Body of pancreas (tissue), 4 donors: ENCODE data around the gene SPRED2. TPM values are rescaled to one million over a fixed set of nuclear protein-coding genes. Genes with fewer than 3 reads are reported as not detected.

ENCODE experiments used
- ATAC-seq: fragments of 150-250 bp; one replicate; pipeline ENCODE4 v1.9.1; 2016
- DNase-seq, 4 donors: peaks; one replicate each; pipeline ENCODE4 v3.0.0-alpha.2; 2019
- H3K27ac ChIP-seq, 4 donors: fragments of 200-600 bp; sonication (generic); 1 replicate in 3 of 4; 2 replicates in 1 of 4; pipeline versions ENCODE4 v1.5.1 to v1.6.1; 2016 to 2019; ENCODE audit warnings: mild to moderate bottlenecking in 1 of 4, mixed read lengths in 1 of 4, moderate library complexity in 1 of 4
- H3K27me3 ChIP-seq, 2 donors: fragments of 200-600 bp; sonication (generic); one replicate each; pipeline ENCODE4 v1.6.0; 2016; ENCODE audit warnings: mild to moderate bottlenecking in 1 of 2
- H3K36me3 ChIP-seq, 2 donors: fragments of 200-600 bp; sonication (generic); replicated peaks in 1 of 2; 2 replicates each; pipeline ENCODE4 v1.5.1; 2016; ENCODE audit warnings: low read depth in 2 of 2; ENCODE audit not compliant: insufficient read depth in 1 of 2
- H3K4me1 ChIP-seq: fragments of 200-600 bp; sonication (generic); one replicate; pipeline ENCODE4 v1.6.0; 2016
- H3K4me3 ChIP-seq, 2 donors: fragments of 200-600 bp; sonication (generic); 1 replicate in 1 of 2; 2 replicates in 1 of 2; pipeline ENCODE4 v1.5.1; 2016 to 2019
- H3K9me3 ChIP-seq, 3 donors: fragments of 200-600 bp; sonication (generic); 1 replicate in 2 of 3; 2 replicates in 1 of 3; pipeline ENCODE4 v1.5.1; 2016
- CTCF ChIP-seq, 7 experiments: fragments of 450-650 bp in 4 of 7; fragments of 200-600 bp in 3 of 7; sonication (generic) in 3 of 7; IDR thresholded peaks; one replicate each; pipeline ENCODE4 v1.5.1; 2016 to 2019; ENCODE audit warnings: antibody characterized with exemption in 7 of 7
- POLR2A ChIP-seq, 3 donors: fragments of 450-650 bp; IDR thresholded peaks; one replicate each; pipeline ENCODE4 v1.6.1; 2016; ENCODE audit warnings: antibody characterized with exemption in 3 of 3, mild to moderate bottlenecking in 2 of 3
- WGBS, 2 donors: methylation state at CpG; one replicate each; pipeline ENCODE4 v1.1.5; 2017; 5-methylcytosine and 5-hydroxymethylcytosine counted together
- intact Hi-C: fragments of 100-400 bp; cut with DNase I; formaldehyde crosslinking; loops from one replicate; pipeline ENCODE4 v1.15.1; 2023
- total RNA-seq, 2 donors: library from RNA; depleted of rRNA; stranded (reverse); fragments of >200 nt; gene quantifications; one replicate each; pipeline ENCODE4 v1.1.0, GENCODE V29; 2016

SPRED2 gene
- total RNA-seq, 2 donors from 2014 or later: 16.1 to 16.2 TPM

GRCh38 chr2:65476778-65477177 lies 44.4 kb upstream of the SPRED2 start:
- Histone ChIP-seq H3K27me3 (no peaks in the 10 kb centered on the region), H3K4me3 (no peak overlapping the region), H3K9me3 (no peaks in the 10 kb centered on the region), H3K4me1 (no peaks in the 10 kb centered on the region), H3K27ac (no peak overlapping the region), H3K36me3 (no peaks in the 10 kb centered on the region)
- ATAC-seq: no peak
- no peak for TF ChIP-seq POLR2A (IDR thresholded peaks at IDR 0.05)
- TF ChIP-seq CTCF (IDR thresholded peaks at IDR 0.05): no peak
- DNase-seq: no peak
- WGBS, 2 donors: 95 to 99% methylated on average over 9 of the region's 9 CpGs
- intact Hi-C loops: no loop called here

- no peaks in the 10 kb centered on the region for H3K27me3 ChIP-seq
- no peak overlapping the region for H3K4me3 ChIP-seq
- intact Hi-C loops: no loop called here
- H3K36me3 ChIP-seq: no peaks in the 10 kb centered on the region
- DNase-seq: no peak
- no peaks in the 10 kb centered on the region for H3K4me1 ChIP-seq
- no peak for TF ChIP-seq POLR2A (IDR thresholded peaks at IDR 0.05)
- TF ChIP-seq CTCF (IDR thresholded peaks at IDR 0.05): no peak
- 81 to 86% methylated on average over 1 of the region's 1 CpG for WGBS, 2 donors
- H3K27ac ChIP-seq: no peak overlapping the region
- no peak for ATAC-seq
- H3K9me3 ChIP-seq: no peaks in the 10 kb centered on the region
These were observed 42.6 kb upstream of the SPRED2 start for GRCh38 chr2:65475000-65475399.

GRCh38 chr2:65473045-65473444 lies 40.6 kb upstream of the SPRED2 start:
- H3K36me3 ChIP-seq: no peaks in the 10 kb centered on the region
- no peak for DNase-seq
- intact Hi-C loops: no loop called here
- no peaks in the 10 kb centered on the region for H3K9me3 ChIP-seq
- no peak for ATAC-seq
- H3K4me1 ChIP-seq: no peaks in the 10 kb centered on the region
- no peaks in the 10 kb centered on the region for H3K27me3 ChIP-seq
- WGBS, 2 donors: 65 to 67% methylated on average over 1 of the region's 1 CpG
- H3K27ac ChIP-seq: no peak overlapping the region
- TF ChIP-seq CTCF (IDR thresholded peaks at IDR 0.05): no peak
- no peak for TF ChIP-seq POLR2A (IDR thresholded peaks at IDR 0.05)
- H3K4me3 ChIP-seq: no peak overlapping the region

- ATAC-seq (no peak), DNase-seq (no peak)
- TF ChIP-seq POLR2A (IDR thresholded peaks at IDR 0.05): no peak
- TF ChIP-seq CTCF (IDR thresholded peaks at IDR 0.05): no peak
- Histone ChIP-seq H3K4me3 (no peak overlapping the region), H3K27me3 (no peaks in the 10 kb centered on the region), H3K27ac (no peak overlapping the region), H3K9me3 (no peaks in the 10 kb centered on the region), H3K36me3 (no peaks in the 10 kb centered on the region), H3K4me1 (no peaks in the 10 kb centered on the region)
- WGBS, 2 donors: 90 to 100% methylated on average over 2 to 3 of the region's 3 CpGs
- intact Hi-C loops: no loop called here
These were observed 39.0 kb upstream of the SPRED2 start for GRCh38 chr2:65471409-65471808.

GRCh38 chr2:65466551-65466950 lies 34.2 kb upstream of the SPRED2 start:
- H3K4me3 ChIP-seq: no peak overlapping the region
- H3K4me1 ChIP-seq: no peaks in the 10 kb centered on the region
- intact Hi-C loops: no loop called here
- no peak for DNase-seq
- 77 to 78% methylated on average over 3 of the region's 3 CpGs for WGBS, 2 donors
- ATAC-seq: no peak
- no peaks in the 10 kb centered on the region for H3K36me3 ChIP-seq
- no peaks in the 10 kb centered on the region for H3K27me3 ChIP-seq
- no peaks in the 10 kb centered on the region for H3K9me3 ChIP-seq
- TF ChIP-seq POLR2A (IDR thresholded peaks at IDR 0.05): no peak
- TF ChIP-seq CTCF (IDR thresholded peaks at IDR 0.05): no peak
- no peak overlapping the region for H3K27ac ChIP-seq
